ENCODE results near the gene FLG2. TPM values are rescaled to one million over a fixed set of nuclear protein-coding genes. Genes with fewer than 3 reads are reported as not detected.

Gene FLG2
- total RNA-seq, 4 donors from 2014 or later: 0.13 to 1.7 (median 0.23) TPM

DNA sequence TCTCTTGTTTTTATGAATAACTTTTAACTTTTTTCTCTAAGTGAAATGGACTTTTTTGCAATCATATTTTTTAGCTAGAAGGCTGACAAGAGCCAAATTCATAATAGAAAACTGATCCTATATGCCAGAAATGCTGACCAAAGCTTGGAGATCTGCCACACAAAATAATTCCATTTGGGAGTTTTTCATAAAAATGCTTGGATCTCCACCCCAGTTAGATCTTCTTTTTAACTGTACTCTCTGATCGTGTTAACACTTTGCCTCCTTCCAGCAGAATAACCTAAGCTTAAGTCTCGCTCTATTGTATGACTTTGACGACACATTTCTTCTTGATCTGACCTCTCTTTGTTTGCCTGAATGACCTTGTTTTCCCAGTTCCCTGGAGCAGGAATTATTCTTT, 16.8 kb downstream of the FLG2 start:
- no peak for TF ChIP-seq POLR2A (IDR thresholded peaks at IDR 0.05)
- TF ChIP-seq, protein P1, sequence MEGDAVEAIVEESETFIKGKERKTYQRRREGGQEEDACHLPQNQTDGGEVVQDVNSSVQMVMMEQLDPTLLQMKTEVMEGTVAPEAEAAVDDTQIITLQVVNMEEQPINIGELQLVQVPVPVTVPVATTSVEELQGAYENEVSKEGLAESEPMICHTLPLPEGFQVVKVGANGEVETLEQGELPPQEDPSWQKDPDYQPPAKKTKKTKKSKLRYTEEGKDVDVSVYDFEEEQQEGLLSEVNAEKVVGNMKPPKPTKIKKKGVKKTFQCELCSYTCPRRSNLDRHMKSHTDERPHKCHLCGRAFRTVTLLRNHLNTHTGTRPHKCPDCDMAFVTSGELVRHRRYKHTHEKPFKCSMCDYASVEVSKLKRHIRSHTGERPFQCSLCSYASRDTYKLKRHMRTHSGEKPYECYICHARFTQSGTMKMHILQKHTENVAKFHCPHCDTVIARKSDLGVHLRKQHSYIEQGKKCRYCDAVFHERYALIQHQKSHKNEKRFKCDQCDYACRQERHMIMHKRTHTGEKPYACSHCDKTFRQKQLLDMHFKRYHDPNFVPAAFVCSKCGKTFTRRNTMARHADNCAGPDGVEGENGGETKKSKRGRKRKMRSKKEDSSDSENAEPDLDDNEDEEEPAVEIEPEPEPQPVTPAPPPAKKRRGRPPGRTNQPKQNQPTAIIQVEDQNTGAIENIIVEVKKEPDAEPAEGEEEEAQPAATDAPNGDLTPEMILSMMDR (IDR thresholded peaks at IDR 0.05): no peak
- H3K4me1 ChIP-seq: no peaks in the 10 kb centered on the region
- no peaks in the 10 kb centered on the region for H3K36me3 ChIP-seq
- H3K27ac ChIP-seq: no peak overlapping the region
- no peaks in the 10 kb centered on the region for H3K9me3 ChIP-seq
- DNase-seq: no peak
- no peak overlapping the region for H3K4me3 ChIP-seq
- H3K27me3 ChIP-seq: no peaks in the 10 kb centered on the region

DNA sequence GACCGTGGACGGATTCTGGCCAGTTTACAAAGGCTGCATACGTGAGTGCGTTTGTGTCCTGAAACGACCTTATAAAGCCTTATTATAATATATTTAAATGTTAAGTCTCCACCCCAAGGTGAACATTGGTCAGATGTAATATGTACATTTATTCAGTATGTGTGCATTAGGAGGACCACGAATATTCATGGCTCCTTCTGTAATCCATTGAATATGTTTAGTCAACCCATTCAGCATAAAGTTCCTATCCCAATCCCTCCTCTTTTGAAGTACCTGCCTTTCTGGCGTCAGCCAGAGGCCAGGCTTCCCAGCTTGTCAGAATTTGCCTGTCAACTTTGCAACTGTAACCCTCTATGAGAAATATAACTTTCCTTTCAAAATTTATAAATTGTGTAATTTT, 24.4 kb downstream of the FLG2 start:
- no peak for DNase-seq
- Histone ChIP-seq H3K27ac (no peak overlapping the region), H3K36me3 (no peaks in the 10 kb centered on the region), H3K4me3 (no peak overlapping the region), H3K9me3 (no peaks in the 10 kb centered on the region), H3K4me1 (no peaks in the 10 kb centered on the region), H3K27me3 (no peaks in the 10 kb centered on the region)
- no peak for TF ChIP-seq POLR2A (IDR thresholded peaks at IDR 0.05)
- TF ChIP-seq, protein P1 (IDR thresholded peaks at IDR 0.05): no peak

DNA sequence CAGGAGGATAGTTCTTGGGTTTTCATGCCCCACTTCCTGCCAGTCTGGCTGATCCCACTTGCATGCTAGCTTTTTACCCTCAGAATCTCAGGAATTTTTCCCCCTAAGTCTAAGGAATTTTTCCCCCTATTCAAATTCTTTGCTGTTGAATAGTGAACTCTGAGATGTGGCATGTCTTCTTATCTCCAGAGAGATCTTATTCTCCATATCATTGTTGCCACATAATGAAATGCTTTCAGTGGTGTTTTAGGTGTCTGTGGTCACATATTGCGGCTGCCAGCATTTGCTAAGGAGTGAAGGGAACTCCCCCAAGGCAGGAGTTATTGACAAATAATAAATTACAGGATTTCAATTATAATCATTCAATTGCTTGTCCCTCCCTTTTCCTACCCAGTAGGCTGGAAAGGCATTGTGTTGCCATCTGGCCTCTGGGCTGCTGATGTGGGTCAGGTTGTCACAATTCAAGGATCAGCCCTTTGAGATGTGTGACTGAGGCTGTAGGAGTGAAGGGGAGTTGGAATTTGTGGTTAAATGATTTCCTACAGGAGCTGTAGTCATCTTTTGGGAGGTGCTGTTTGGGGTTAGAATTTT, 30.9 kb downstream of the FLG2 start:
- Histone ChIP-seq H3K27me3 (peaks cover 0 to 3% of the 10 kb centered on the region in 2 donors), H3K4me1 (no peaks in the 10 kb centered on the region), H3K36me3 (no peaks in the 10 kb centered on the region), H3K9me3 (no peaks in the 10 kb centered on the region), H3K4me3 (no peak overlapping the region), H3K27ac (no peak overlapping the region)
- TF ChIP-seq, protein P1 (IDR thresholded peaks at IDR 0.05): no peak
- no peak for TF ChIP-seq POLR2A (IDR thresholded peaks at IDR 0.05)
- DNase-seq: no peak

DNA sequence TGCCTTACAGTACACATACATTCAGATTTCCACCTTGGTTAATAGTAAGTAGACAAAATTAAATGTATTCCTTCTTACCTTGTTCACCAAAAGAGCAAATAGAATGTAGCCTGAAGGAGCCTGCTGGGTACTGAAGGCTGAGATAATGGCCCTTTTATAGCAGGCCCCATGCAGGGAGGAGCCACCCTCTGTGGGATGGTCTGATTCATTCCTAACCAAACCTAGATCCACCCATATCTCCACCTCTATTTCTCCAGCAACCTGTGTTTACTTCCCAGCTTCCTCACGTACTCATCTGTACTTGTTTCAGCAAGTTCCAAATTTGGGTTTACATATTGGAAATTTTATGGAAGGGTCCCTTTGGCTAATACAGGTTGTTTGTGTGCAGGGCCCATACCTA, 34.7 kb downstream of the FLG2 start, which contains the start of gene FLG:
TSS of gene FLG (minus strand) at position 129 of the 400 bp plus-strand sequence. CDS start 9,783 bp downstream, outside the sequence.
- Histone ChIP-seq H3K4me3 (no peak within 1 kb of the TSS), H3K9me3 (no peaks in the 10 kb centered on the region), H3K27ac (no peak within 1 kb of the TSS), H3K4me1 (no peaks in the 10 kb centered on the region), H3K27me3 (peaks cover 0 to 3% of the 10 kb centered on the region in 2 donors), H3K36me3 (no peaks in the 10 kb centered on the region)
- TF ChIP-seq, protein P1 (IDR thresholded peaks at IDR 0.05): no peak
- TF ChIP-seq POLR2A (IDR thresholded peaks at IDR 0.05): no peak
- DNase-seq: no peak

- no peak for DNase-seq
- H3K27ac ChIP-seq: no peak overlapping the region
- H3K4me3 ChIP-seq: no peak overlapping the region
- no peaks in the 10 kb centered on the region for H3K36me3 ChIP-seq
- no peaks in the 10 kb centered on the region for H3K9me3 ChIP-seq
- TF ChIP-seq, protein P1 (IDR thresholded peaks at IDR 0.05): no peak
- no peak for TF ChIP-seq POLR2A (IDR thresholded peaks at IDR 0.05)
- H3K27me3 ChIP-seq: no peaks in the 10 kb centered on the region
- H3K4me1 ChIP-seq: no peaks in the 10 kb centered on the region
Observed at GRCh38 chr1:152313970-152314369, 45.8 kb downstream of the FLG2 start.
